Measurements from ENCODE around the gene TNFRSF1A.

The TNFRSF1A gene

GRCh38 chr12:6378709-6379472, 37.0 kb upstream of the TNFRSF1A start:
- H3K4me3 ChIP-seq (ENCODE audit: low read length), result no peak overlapping the region
- DNase-seq (ENCODE audit: low read depth), result no peak
- no peak for TF ChIP-seq CTCF (IDR thresholded peaks at IDR 0.05; ENCODE audit: insufficient read depth, low read depth, low read length, missing control alignments)

GRCh38 chr12:6377667-6377994, 35.8 kb upstream of the TNFRSF1A start:
- no peak overlapping the region for H3K4me3 ChIP-seq (ENCODE audit: low read length)
- no peak for TF ChIP-seq CTCF (IDR thresholded peaks at IDR 0.05; ENCODE audit: insufficient read depth, low read depth, low read length, missing control alignments)
- no peak for DNase-seq (ENCODE audit: low read depth)

- no peak for DNase-seq (ENCODE audit: low read depth)
- no peak overlapping the region for H3K4me3 ChIP-seq (ENCODE audit: low read length)
Measured at GRCh38 chr12:6376870-6377666, 35.2 kb upstream of the TNFRSF1A start.

GRCh38 chr12:6376079-6376869, 34.4 kb upstream of the TNFRSF1A start:
- TF ChIP-seq CTCF (IDR thresholded peaks at IDR 0.05; ENCODE audit: insufficient read depth, low read depth, low read length, missing control alignments), result peak; percentile 56
- DNase-seq (ENCODE audit: low read depth), result peak; percentile 60
- peak overlapping the region; percentile 55 for H3K4me3 ChIP-seq (ENCODE audit: low read length)

More at GRCh38 chr12:6376870-6377666, 35.2 kb upstream of the TNFRSF1A start:
- no peak for TF ChIP-seq CTCF (IDR thresholded peaks at IDR 0.05; ENCODE audit: insufficient read depth, low read depth, low read length, missing control alignments)

- peak within 1 kb of the TSS; percentile 55 for H3K4me3 ChIP-seq (ENCODE audit: low read length)
- no peak for DNase-seq (ENCODE audit: low read depth)
- no peak for TF ChIP-seq CTCF (IDR thresholded peaks at IDR 0.05; ENCODE audit: insufficient read depth, low read depth, low read length, missing control alignments)
Measured at GRCh38 chr12:6375269-6376078, 33.6 kb upstream of the TNFRSF1A start, which contains the start of gene SCNN1A. Gene SCNN1A, minus strand, starts transcription at chr12:6375563. Its CDS starts 780 bp downstream, at chr12:6374783.

- TF ChIP-seq CTCF (IDR thresholded peaks at IDR 0.05; ENCODE audit: insufficient read depth, low read depth, low read length, missing control alignments), result no peak
- peak overlapping the region; percentile 55 for H3K4me3 ChIP-seq (ENCODE audit: low read length)
- DNase-seq (ENCODE audit: low read depth), result no peak
Measured at GRCh38 chr12:6374786-6375160, 32.9 kb upstream of the TNFRSF1A start.
